ENCODE data around the gene UBQLN4.
"Not testable (repeated sequence)": the region's sequence is repeated elsewhere in the genome, so short reads cannot be mapped to it uniquely, and the experiment has no call there.

Gene UBQLN4

DNA sequence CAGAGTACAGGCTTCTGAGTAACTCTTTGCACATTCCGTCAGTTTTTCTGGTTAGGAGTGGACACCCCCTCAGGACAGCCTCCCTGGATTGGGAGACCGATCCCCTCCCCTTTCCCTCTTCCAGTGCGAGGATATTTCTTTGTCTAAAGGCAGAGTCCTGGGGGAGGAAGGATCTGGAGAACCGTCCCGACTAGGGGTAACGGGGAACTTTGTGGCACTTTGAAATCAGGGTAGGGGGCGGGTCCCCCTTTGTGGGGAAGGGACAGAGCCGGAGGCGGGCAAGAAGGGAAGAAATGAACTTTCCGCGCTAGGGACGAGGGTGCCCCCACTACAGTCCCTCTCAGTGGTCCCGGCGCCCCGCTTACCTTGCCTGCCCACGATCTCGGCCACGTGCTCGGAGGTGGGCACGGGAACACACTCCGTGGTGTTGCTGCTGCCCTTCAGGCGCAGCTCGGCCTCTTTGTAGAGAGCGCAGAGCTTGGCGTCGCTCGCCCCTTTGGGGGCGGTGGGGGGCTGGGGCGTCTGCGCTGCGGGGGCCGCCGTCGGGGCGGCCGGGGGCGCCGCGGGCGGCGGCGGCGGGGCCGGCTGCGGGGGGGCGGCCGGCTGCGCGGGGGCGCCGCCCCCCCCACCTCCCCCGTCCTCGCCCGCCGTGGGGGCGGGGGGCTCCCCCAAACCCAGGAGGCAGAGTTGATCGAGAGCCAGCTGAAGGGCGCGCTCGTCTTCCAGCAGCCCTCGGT, 27.8 kb upstream of the UBQLN4 start:
- no peak for DNase-seq (ENCODE audit: low read depth)

DNA sequence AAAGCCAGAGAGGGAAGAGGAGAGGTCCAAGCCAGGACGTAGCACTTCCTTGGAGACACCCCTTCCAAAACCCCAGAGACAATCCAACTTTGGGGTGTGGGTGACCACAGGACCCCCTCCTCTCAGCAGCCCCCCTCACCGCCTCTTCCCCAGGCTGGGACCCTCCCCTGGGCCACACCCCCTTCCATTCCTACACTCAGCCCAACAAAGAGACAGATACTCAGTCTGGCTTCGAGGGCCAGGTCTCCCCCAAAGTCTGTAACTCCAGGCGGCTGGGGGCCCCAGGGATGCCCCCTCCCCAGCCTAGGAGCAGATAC, 27.2 kb upstream of the UBQLN4 start:
- DNase-seq (ENCODE audit: low read depth) = no peak

DNA sequence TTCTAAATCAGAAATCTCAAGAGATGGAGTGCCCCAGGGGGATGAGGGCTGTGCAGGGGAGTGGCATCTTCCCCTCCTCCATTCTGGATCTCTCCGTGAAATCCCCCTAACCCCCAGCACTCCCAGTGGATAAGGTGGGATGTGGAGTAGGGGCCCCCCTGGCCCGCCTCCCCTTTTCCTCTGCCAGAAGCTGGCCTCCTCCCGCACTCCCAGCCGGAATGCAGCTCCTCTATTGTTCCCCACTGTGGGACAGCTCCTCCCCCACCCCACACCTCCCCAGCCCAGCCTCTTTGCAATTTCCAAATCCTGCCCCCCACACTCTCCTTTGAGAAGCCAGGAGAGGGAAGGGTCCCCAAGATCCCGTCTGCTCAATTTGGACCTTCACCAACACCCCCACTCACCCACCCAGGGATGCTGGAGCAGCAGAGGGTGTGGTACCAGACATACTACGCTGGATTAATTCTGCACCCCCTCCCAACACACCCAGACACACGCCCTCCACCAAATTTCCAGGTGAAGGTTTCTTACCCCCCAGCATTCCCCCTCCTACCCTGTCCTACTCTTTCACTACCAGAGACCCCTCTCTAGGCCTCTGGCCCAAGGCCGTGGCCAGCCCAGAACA, 26.8 kb upstream of the UBQLN4 start:
- no peak for DNase-seq (ENCODE audit: low read depth)

DNA sequence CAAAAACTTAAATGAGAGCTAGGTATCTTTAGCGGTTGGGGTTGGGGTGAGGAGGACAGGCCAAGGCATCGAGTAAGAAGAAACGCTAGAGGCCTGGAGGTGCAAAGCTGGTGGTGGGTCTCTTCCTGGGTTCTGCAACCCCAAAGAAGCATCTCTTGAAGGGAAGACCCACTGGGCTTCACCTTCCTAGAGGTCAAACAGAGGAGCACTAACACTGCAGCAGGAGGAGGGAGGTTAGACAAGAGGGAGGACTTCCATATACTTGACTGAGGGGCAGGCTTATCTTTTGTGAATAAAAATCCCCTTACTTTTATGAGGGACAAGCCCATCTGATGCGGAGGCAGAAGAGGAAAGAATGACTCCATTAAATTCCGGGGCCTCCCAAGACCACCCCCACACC, 26.2 kb upstream of the UBQLN4 start:
- DNase-seq (ENCODE audit: low read depth) = no peak

DNA sequence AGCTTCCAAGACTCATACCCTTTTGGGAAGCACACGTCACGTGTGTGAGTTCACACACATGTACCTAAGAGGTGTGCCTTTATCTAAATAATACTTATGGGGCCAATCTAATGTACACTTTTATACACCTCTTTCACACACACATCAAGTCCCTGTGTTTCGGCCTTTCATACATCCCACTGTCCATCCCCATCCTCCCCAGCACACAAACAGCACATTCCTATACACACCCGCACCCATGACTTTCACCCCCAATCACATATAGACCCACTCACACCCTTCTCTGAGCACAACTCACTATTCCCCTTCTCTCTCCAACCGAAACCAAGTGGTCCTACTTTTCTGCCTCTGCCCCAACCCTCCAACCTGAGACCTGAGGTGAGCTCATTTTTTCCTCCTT, 25.1 kb upstream of the UBQLN4 start:
- no peak for DNase-seq (ENCODE audit: low read depth)

DNA sequence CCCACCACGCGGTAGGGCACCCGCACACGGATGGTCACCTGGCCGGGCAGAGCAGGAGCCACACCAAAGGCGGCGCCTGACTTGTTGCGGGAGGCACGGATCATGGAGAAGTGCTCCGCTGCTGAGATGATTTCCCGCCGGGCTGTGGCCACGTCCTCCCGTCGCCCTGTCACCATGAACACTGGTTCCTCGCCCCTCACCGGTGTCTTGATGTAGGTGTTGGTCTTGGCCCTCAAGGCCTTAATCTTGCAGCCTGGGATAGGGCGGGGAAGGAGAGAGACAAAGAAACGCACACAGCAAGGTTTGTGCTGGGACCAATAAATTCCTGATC, 23.8 kb upstream of the UBQLN4 start:
- no peak for DNase-seq (ENCODE audit: low read depth)

DNA sequence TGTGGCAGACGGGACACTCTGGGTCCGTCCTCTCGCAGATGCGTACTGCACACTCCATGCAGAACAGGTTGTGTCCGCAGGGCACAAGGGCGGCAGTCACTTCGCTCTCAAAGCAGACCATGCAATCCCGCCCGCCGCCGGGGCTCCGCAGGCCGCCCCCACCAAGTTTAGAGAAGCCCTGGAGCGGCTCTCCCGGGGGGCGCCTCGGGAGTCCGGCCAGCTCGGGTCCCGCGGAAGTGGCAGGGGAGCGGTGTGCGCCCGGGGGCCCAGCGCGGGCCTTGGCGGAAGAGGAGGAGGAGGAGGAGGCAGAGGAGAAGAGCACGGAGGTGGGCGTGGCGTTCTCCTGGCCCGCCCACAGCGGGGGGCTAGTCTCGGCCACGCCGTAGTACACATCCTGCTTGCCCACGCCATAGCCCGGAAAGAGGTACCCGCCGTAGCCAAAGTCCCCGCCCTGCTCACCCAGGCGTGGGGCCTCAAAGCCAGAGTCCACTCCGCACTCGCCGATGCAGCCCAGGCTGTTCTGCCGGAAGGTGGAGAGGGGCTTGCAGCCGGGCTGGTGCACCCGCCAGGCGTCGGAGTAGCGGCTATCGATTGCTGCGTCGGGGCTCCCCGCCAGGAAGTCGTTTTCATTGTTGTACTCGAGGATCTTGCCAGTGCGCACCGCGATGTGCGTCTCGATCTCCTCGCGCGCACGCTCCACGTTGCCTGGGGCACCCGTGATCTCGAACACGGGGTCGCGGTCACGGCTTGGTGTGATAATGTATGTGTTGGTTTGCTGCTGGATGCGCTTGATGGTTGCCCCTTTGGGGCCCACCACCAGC, 23.2 kb upstream of the UBQLN4 start:
- DNase-seq (ENCODE audit: low read depth) = no peak

DNA sequence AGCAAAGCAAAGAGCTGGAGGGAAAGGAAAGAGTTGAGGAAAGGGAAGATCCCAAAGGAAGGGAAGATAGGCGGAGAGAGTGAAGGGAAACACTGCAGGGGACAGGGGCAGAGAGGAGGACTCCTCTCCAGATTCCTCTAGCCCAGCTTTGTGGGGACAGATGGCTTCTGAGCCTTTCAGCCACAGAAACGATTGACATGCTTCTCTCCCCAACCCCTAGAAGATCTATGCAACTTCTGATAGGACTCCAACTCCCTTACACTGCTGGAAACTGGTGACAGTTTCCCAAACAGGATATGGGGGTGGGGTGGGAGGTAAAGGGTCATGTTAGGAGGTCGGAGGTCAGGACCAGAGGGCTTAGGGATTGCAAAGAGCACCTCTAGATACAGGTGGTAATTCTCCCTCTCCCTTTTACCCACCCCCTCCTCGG, 22.2 kb upstream of the UBQLN4 start:
- no peak for DNase-seq (ENCODE audit: low read depth)

DNA sequence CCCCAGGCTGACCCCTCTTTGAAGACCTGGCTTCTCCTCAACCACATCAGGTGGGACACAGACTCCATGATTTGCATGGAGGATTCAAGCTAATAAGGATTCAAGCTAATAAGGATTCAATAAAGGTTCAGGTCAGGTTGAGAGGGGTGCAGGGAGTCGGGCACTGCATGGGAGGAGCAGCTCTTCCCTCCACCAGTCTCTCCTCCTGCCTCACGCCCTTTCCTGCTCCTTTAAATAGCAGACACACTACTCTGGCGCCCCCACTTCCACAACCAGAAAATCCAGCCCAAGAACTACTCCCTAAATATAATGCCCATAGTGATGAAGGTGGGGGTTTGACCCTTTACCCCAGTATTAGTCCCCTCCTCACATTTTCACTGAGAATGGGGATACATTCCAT, 21.6 kb upstream of the UBQLN4 start:
- no peak for DNase-seq (ENCODE audit: low read depth)

DNA sequence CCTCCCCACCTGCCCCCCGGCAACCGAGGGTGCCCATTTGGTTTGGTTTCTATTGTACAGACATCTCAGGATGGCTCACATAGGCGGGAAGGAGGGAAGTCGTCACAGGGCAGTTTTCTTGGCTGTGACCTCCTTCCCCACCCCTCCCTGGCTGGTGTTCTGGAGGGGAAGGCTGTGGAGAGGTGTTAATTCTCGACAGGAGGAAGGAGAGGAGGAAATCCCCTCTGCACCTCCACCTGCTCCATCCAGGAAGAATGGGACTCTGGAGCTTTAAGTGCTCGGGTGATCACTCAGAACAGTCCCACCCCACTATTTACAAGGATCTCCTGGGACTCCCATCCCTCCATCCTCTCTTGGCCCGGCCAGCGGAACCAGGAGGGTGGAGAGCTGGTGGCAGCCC, 21.1 kb upstream of the UBQLN4 start:
- no peak for DNase-seq (ENCODE audit: low read depth)

DNA sequence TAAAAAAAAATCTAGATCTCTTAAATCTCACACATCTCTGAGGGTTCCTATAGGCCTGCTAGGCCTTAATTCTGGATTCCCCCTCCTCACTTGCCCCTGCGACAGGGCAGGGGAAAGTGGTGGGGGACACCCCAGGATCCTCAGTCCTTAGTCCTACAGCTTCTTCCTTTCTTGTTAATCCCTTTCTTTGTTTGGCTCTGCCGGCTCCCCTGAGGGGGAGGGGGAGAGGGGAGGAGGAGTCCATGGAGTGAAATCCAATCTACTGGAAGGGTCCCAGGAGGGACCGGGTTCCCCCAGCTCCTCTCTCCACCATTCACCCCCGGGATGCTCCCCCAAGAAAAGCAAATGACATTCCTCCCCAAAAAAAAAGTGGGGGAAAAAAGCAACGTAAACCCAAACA, 20.1 kb upstream of the UBQLN4 start:
- no peak for DNase-seq (ENCODE audit: low read depth)

DNA sequence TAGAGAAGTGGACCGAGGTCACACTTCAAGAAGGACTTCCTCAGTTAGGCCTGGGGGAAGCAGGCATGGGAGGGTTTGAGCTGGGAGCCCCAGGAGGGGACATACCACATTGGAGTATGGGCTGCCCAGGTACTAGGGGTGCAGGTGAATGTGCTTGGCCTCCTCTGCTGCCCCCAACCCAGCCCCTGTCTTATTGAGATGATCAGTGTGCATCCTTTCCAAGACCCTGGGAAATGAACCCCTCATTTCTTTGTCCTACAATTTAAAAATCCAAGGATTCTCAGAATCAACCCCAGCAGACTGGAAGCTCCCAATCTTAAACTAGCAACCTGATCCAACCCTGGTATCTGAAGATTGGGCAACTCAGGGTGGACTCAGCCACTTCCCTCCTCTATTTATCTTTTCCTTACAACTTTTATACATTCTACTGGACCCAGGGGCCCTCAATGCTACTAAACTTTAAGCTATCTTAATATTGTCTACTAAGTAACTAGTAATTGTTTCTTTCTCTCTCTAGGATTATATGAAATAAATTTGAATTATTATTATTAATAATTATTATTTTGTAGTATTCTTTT, 19.6 kb upstream of the UBQLN4 start:
- no peak for DNase-seq (ENCODE audit: low read depth)

DNA sequence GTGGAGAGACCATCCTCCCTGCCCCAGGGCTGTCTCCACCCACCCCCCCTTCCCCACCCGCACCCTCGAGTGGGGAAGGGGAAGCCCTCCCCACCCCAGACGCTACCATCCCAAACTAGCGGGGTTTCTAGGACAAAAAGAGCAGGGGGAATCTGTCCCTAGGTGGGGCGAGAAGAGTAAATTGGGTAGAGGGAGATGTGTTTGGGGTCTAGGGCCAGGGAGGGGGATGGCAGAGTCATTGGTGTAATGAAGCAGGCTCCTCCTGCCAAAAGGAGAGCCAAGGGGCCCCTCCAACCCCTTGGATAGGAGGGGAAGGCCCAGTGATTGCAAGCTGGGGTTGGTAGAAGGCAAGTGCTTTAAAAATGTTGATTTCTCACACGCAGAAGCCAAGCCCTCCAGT, 18.7 kb upstream of the UBQLN4 start:
- DNase-seq (ENCODE audit: low read depth) = no peak

DNA sequence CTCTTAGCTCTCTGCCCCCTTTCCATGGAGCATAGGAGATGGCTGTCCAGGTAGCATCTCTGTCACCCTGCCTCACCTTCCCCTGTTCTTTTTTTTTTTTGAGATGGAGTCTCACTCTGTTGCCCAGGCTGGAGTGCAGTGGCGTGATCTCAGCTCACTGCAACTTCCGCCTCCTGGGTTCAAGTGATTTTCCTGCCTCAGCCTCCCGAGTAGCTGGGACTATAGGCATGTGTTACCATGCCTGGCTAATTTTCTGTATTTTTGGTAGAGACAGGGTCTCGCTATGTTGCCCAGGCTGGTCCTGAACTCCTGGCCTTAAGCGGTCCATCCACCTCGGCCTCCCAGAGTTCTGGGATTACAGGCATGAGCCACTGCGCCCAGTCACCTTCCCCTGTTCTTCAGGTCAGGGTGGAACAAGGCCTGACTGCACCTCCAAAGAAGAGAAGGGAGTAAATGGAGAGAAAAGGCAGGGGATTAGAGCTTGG, 17.8 kb upstream of the UBQLN4 start:
- not testable (repeated sequence) for DNase-seq (ENCODE audit: low read depth)

DNA sequence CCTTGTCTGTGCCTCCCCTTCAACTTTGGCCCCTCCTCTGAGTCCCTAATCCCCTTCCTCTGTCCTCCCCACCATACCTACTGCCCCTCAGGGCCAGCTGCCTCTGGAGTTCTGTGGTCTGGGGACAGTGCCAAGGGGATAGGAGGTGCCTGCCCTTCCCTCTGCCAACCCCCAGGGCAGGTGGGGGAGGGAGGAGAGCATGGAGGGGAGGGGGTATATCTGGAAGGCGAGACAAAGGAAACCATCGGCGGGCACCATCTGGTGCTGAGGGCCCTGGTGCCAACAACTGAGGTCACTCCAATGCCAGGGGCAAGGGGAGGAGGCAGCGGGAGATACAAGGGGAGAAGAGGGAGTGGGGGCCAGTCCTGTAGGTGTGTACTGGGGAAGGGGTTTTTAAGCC, 16.9 kb upstream of the UBQLN4 start:
- DNase-seq (ENCODE audit: low read depth) = no peak

DNA sequence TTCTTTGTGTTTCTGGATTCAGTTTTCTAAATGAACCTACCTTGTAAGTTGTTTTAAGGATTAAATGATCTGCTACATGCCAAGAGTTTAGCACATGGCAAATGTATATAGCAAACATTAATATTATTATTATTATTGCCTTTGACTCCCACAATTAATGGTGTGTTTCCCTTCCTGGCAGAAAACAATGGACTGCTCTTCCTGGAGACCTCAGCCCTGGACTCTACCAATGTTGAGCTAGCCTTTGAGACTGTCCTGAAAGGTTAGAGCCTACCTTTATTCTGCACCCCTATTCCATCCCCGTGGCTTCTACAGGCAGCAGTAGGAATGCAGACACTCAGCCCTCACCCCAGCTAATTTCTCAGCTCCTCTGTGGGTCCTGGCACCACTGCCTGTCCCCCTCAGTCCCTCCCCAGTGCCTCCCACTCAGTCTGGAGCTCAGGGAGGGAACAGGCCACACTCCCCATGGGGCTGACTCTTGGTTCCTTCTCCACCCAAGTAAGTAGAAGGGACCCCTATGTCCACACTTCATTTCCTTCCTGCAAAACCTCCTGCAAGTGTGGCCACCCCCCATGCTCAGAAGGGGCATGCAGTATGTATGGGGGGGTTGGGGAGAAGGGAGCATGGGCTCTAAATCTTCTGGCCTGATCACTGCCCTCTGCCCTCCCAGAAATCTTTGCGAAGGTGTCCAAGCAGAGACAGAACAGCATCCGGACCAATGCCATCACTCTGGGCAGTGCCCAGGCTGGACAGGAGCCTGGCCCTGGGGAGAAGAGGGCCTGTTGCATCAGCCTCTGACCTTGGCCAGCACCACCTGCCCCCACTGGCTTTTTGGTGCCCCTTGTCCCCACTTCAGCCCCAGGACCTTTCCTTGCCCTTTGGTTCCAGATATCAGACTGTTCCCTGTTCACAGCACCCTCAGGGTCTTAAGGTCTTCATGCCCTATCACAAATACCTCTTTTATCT, 16.2 kb upstream of the UBQLN4 start:
- no peak for DNase-seq (ENCODE audit: low read depth)

DNA sequence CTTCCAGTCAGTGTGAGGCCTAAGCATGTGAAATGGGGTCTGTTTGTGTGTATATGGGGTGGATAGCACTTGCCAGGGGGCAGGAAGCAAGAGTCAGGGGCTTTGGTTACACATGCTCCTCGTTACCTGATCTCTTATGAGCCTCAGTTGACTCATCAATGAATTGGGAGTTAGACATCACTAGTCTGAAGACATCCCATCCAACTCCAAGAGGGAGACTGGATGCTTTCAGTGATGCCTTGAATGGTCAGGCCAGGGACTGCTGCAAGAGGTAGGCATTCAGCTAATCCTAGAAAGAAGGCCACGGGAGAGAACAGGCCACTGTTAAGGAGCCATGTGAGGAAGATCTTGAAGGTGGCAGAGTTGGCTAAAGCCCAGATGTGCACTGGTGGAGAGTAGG, 13.7 kb upstream of the UBQLN4 start:
- no peak for DNase-seq (ENCODE audit: low read depth)

DNA sequence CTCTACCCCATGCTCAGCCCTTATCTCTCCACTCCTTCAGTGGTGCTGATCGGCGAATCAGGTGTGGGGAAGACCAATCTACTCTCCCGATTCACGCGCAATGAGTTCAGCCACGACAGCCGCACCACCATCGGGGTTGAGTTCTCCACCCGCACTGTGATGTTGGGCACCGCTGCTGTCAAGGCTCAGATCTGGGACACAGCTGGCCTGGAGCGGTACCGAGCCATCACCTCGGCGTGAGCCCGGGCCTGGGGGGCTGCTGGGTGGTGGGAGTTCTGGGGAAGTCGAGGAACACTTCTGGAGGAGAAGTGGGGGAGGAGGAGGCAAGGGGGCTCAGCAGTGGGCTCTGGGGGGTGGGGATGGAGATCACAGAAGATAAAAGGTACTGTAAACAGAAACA, 12.3 kb upstream of the UBQLN4 start:
- no peak for DNase-seq (ENCODE audit: low read depth)

DNA sequence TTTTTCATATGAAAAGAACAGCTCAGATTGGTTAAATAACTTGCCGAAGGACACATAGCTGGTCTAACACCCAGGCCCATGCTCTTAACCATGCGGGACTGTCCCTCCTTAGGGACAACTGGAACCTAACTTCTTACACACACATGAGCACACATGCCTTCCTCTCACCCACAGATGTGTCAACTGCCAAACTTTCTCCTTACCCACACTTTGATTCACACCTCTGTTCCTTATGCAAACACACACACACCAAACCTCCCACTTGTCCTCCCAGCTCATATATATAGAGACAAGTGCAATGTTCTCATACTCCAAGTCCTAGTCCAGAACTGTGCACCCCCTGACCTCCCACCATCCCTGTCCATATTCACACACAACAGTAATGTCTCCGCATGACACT, 11.6 kb upstream of the UBQLN4 start:
- no peak for DNase-seq (ENCODE audit: low read depth)

DNA sequence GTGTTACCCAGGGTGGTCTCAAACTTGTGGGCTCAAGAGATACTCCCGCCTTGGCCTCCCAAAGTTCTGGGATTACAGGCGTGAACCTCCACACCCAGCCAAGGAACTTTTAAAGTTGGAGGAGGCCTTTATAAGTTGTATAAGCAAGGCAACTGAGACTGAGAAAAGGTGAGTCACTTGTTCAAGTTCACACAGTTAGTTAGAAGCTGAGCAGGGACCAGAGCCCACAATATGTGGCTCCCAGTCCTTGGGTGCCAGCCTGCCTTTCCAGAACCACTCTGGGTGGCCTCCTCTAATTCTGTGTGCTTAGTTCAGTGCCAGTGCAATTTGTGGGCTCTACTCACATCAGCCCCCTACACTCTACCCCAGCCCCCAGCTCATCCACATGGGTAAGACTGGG, 11.0 kb upstream of the UBQLN4 start:
- DNase-seq (ENCODE audit: low read depth) = no peak

DNA sequence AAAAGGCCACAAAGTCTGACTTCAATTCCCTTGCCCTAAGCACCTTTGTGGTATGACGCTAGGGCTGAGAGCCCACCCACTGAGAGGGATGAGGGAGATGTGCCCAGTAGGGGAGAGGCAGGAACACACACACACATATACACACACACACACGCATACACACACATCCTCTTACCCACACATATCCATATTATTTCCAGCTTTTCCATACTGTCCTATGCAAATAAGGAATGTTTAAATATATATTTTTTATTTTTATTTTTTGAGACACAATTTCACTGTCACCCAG, 10.3 kb upstream of the UBQLN4 start:
- DNase-seq (ENCODE audit: low read depth) = no peak

DNA sequence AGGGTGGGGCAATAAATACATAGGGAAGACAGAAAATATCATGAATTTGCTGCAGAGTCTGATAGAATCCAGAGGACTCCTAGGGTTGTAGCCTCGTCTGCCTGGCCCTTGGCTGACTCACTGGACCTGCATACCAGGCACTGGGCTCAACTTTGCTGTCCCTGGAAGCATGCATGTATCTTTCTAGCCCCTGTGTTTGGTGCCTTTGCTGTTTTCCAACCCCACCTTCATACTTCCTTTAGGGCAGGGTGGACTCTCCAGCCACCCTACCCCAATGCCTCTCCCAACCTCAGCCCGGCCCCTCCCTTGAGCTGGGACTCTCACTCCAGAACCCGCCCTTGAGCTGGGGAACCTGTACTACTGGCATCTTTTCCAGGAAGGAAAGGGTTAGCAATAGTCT, 8.6 kb upstream of the UBQLN4 start:
- no peak for DNase-seq (ENCODE audit: low read depth)

Measured in stimulated activated CD8-positive, alpha-beta memory T cell treated with anti-CD3 and anti-CD28 coated beads, Interleukin-12 subunit alpha, Interleukin-12 subunit beta, amount 100 ng/mL, for 1 hour (primary cell).